ENCODE measurements around the gene CWC25. TPM values are rescaled to one million over a fixed set of nuclear protein-coding genes. Genes with fewer than 3 reads are reported as not detected.

The CWC25 gene
- total and polyA plus RNA-seq, 2 of the 13 experiments (the other 11 are each of a cell fraction or from before 2014, with no cell fraction given): 15.6 to 22.7 TPM

DNA sequence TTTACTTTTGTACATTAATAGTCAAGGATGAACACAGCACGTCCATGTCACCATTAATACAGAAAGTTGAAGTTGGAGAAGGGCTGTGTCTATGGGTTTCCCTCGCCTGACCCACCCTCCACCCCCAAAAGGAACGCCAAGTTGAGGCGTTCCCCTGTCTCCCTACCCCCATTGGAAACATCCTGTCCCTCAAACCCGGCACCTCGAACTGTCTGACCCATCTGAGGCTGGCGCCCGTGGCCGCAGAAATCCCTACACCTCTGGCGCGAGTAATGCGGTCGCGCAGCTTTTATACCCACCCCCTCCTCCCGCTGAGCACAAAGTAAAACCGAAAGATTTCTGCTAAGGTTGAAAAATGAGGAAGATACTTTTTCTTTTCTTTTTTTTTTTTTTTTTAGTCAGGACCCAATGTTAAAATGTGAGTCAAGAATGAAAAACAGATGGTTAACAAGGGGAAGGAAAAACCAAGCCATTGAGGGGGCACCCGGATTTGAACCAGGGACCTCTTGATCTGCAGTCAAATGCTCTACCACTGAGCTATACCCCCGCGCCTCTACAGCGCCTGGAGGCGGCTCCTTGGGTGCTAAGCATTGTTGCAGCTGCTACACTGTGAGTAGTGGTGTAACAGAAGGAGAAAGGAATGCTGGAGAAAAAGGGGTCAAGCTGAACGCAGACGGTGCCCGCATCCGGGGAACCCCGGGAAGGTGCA lies 43.9 kb upstream of the CWC25 start (continued):
- peak; percentile 68 for TF ChIP-seq CCAR2 (optimal IDR thresholded peaks at IDR 0.05; ENCODE audit: low read depth, low read length)
- 0 out of 2 replicates have a peak, but pooled peaks have one; percentile 40 for TF ChIP-seq HNF4A (CRISPR knock-in tag; IDR thresholded peaks at IDR 0.05)
- 0 out of 2 replicates have a peak, but pooled peaks have one; percentile 11 for TF ChIP-seq ZNF891 (CRISPR knock-in tag; IDR thresholded peaks at IDR 0.05)
- 0 out of 2 replicates have a peak, but pooled peaks have one; percentile 67 for TF ChIP-seq ZSCAN9 (CRISPR knock-in tag; IDR thresholded peaks at IDR 0.05; ENCODE audit: borderline replicate concordance)
- TF ChIP-seq, protein P1, sequence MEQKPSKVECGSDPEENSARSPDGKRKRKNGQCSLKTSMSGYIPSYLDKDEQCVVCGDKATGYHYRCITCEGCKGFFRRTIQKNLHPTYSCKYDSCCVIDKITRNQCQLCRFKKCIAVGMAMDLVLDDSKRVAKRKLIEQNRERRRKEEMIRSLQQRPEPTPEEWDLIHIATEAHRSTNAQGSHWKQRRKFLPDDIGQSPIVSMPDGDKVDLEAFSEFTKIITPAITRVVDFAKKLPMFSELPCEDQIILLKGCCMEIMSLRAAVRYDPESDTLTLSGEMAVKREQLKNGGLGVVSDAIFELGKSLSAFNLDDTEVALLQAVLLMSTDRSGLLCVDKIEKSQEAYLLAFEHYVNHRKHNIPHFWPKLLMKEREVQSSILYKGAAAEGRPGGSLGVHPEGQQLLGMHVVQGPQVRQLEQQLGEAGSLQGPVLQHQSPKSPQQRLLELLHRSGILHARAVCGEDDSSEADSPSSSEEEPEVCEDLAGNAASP (CRISPR knock-in tag; IDR thresholded peaks at IDR 0.05; ENCODE audit: borderline replicate concordance): peak; percentile 43; the same call in 1 of the 2 replicates
- TF ChIP-seq CHD4 (IDR thresholded peaks at IDR 0.05; ENCODE audit: borderline replicate concordance, low read length): peak; percentile 89; the same call in 1 of the 2 replicates
- TF ChIP-seq KDM2A (CRISPR knock-in tag; IDR thresholded peaks at IDR 0.05; ENCODE audit: borderline replicate concordance, low read depth): peak; percentile 91
- no peak for TF ChIP-seq YEATS4 (CRISPR knock-in tag; IDR thresholded peaks at IDR 0.05; ENCODE audit: borderline replicate concordance)
- TF ChIP-seq, protein P2, sequence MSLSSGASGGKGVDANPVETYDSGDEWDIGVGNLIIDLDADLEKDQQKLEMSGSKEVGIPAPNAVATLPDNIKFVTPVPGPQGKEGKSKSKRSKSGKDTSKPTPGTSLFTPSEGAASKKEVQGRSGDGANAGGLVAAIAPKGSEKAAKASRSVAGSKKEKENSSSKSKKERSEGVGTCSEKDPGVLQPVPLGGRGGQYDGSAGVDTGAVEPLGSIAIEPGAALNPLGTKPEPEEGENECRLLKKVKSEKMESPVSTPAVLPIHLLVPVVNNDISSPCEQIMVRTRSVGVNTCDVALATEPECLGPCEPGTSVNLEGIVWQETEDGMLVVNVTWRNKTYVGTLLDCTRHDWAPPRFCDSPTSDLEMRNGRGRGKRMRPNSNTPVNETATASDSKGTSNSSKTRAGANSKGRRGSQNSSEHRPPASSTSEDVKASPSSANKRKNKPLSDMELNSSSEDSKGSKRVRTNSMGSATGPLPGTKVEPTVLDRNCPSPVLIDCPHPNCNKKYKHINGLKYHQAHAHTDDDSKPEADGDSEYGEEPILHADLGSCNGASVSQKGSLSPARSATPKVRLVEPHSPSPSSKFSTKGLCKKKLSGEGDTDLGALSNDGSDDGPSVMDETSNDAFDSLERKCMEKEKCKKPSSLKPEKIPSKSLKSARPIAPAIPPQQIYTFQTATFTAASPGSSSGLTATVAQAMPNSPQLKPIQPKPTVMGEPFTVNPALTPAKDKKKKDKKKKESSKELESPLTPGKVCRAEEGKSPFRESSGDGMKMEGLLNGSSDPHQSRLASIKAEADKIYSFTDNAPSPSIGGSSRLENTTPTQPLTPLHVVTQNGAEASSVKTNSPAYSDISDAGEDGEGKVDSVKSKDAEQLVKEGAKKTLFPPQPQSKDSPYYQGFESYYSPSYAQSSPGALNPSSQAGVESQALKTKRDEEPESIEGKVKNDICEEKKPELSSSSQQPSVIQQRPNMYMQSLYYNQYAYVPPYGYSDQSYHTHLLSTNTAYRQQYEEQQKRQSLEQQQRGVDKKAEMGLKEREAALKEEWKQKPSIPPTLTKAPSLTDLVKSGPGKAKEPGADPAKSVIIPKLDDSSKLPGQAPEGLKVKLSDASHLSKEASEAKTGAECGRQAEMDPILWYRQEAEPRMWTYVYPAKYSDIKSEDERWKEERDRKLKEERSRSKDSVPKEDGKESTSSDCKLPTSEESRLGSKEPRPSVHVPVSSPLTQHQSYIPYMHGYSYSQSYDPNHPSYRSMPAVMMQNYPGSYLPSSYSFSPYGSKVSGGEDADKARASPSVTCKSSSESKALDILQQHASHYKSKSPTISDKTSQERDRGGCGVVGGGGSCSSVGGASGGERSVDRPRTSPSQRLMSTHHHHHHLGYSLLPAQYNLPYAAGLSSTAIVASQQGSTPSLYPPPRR (CRISPR knock-in tag; IDR thresholded peaks at IDR 0.05; ENCODE audit: borderline replicate concordance): peak; percentile 33; the same call in 1 of the 2 replicates
- TF ChIP-seq ZFP1 (CRISPR knock-in tag; IDR thresholded peaks at IDR 0.05): peak; percentile 33
- TF ChIP-seq SMAD1 (CRISPR knock-in tag; IDR thresholded peaks at IDR 0.05; ENCODE audit: borderline replicate concordance, low read depth): peak; percentile 86; the same call in 1 of the 2 replicates
- TF ChIP-seq, protein P3, sequence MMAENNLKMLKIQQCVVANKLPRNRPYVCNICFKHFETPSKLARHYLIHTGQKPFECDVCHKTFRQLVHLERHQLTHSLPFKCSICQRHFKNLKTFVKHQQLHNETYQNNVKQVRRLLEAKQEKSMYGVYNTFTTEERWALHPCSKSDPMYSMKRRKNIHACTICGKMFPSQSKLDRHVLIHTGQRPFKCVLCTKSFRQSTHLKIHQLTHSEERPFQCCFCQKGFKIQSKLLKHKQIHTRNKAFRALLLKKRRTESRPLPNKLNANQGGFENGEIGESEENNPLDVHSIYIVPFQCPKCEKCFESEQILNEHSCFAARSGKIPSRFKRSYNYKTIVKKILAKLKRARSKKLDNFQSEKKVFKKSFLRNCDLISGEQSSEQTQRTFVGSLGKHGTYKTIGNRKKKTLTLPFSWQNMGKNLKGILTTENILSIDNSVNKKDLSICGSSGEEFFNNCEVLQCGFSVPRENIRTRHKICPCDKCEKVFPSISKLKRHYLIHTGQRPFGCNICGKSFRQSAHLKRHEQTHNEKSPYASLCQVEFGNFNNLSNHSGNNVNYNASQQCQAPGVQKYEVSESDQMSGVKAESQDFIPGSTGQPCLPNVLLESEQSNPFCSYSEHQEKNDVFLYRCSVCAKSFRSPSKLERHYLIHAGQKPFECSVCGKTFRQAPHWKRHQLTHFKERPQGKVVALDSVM (CRISPR knock-in tag; IDR thresholded peaks at IDR 0.05): no peak
- TF ChIP-seq CREB1 (IDR thresholded peaks at IDR 0.05): no peak
- TF ChIP-seq CREB1 (CRISPR knock-in tag; IDR thresholded peaks at IDR 0.05): peak; percentile 79
- TF ChIP-seq, protein P4, sequence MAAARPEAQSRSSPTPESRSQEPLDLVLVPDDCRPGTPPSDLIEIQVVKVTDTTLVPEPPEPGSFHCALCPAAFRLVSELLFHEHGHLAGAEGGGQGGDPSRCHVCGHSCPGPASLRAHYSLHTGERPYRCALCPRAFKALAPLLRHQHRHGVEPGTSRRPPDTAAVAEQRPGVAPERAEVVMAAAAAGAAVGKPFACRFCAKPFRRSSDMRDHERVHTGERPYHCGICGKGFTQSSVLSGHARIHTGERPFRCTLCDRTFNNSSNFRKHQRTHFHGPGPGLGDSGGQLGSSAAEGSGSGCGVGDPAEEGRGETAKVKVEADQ (CRISPR knock-in tag; IDR thresholded peaks at IDR 0.05; ENCODE audit: borderline replicate concordance): no peak
- TF ChIP-seq, protein P5, sequence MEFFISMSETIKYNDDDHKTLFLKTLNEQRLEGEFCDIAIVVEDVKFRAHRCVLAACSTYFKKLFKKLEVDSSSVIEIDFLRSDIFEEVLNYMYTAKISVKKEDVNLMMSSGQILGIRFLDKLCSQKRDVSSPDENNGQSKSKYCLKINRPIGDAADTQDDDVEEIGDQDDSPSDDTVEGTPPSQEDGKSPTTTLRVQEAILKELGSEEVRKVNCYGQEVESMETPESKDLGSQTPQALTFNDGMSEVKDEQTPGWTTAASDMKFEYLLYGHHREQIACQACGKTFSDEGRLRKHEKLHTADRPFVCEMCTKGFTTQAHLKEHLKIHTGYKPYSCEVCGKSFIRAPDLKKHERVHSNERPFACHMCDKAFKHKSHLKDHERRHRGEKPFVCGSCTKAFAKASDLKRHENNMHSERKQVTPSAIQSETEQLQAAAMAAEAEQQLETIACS (CRISPR knock-in tag; IDR thresholded peaks at IDR 0.05): peak; percentile 82; the same call in 1 of the 2 replicates
- TF ChIP-seq ERF (CRISPR knock-in tag; IDR thresholded peaks at IDR 0.05): peak; percentile 78; the same call in 1 of the 2 replicates
- no peak for TF ChIP-seq MED8 (CRISPR knock-in tag; IDR thresholded peaks at IDR 0.05; ENCODE audit: insufficient replicate concordance)
- TF ChIP-seq ZNF766 (CRISPR knock-in tag; IDR thresholded peaks at IDR 0.05; ENCODE audit: borderline replicate concordance): peak; percentile 61; the same call in 1 of the 2 replicates

Data from HepG2 (cell line).